HG03565 (cell line): ENCODE measurements around the gene CGB2.
A peak's percentile ranks its signal among the peaks of the same experiment; 100 is the strongest.
"Not testable (repeated sequence)": the region's sequence is repeated elsewhere in the genome, so short reads cannot be mapped to it uniquely, and the experiment has no call there.

Experiments used
- ATAC-seq: cut with Tn5 transposase; IDR thresholded peaks from one replicate; pipeline ENCODE4 v1.9.1; 2021; ENCODE audit warnings: mild to moderate bottlenecking, moderate library complexity; ENCODE audit not compliant: unreplicated experiment

CGB2 gene

GRCh38 chr19:49031642-49032301, at the start of gene CGB2:
TSS of gene CGB2 (plus strand) at chr19:49031890. CDS start at chr19:49032096, 206 bp downstream.
- not testable (repeated sequence) for ATAC-seq

DNA sequence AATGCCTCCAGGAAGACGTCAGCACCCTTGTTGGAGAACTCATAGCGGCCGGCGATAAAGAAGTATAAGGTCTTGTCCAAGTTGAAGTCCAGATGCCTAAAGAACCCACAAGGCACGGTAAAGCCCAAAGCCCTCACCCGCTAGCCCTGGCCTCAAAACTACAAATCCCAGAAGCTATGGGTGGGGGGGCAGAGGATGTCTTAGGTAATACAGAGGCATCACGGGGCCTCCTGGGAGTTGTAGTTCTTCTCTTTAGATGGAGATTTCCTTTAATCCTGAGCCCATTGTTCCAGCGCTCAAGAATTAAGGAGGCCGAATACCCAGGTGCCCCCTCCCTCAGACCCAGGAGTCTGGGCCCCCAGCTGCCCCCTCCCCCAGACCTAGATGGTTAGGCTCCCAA, 49.4 kb upstream of the CGB2 start:
- ATAC-seq, result no peak

GRCh38 chr19:48985711-48986110, 46.0 kb upstream of the CGB2 start:
- ATAC-seq, result no peak

- no peak for ATAC-seq
These were observed 45.5 kb upstream of the CGB2 start for GRCh38 chr19:48986211-48986610.

DNA sequence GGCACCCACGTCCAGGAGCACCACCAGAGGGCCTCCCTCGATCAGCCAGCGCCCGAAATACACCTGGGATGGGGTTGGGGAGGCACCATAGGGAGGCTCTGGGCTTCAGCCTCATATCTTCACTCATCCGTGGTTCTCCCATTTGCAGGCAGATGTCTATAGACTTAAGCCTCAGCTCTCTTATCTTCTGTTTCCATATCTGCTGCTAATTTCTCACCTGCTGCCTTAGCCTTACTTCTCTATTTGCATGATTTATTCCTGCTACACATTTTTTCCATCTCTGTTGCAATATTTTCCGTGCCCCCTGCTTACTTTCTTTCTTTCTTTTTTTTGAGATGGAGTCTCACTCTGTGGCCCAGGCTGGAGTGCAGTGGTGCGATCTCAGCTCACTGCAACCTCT, 44.4 kb upstream of the CGB2 start:
- no peak for ATAC-seq

DNA sequence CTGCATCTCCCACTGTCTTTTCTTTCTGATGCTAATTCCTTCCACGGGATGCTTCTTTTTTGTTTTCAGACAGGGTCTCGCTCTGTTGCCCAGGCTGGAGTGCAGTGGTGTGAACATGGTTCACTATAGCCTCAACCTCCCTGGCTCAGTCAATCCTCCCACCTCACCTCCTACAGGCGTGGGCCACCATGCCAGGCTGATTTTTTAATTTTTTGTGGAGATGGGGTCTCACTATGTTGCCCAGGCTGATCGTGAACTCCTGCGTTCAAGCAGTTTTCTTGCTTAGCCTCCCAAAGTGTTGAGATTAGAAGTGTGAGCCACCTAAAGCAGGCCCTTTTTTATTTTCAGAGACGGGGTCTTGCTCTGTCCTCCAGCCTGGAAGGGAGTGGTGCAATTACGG, 43.4 kb upstream of the CGB2 start:
- ATAC-seq, result no peak

DNA sequence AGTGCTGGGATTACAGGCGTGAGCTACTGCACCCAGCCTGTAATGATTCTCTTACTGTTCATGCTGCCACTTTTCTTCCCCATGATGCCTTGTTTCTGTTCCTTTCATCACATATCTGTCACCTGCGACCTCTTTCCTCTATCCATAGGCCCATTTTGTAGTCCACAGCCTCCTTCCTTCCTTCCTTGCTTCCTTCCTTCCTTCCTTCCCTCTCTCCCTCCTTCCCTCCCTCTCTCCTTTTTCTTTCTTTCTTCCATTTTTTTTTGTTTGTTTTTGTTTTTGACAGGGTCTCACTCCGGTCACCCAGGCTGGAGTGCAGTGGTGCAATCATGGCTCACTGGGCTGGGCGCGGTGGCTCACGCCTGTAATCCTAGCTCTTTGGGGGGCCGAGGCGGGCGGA, 42.8 kb upstream of the CGB2 start:
- no peak for ATAC-seq

GRCh38 chr19:48989701-48990291, 41.9 kb upstream of the CGB2 start:
- no peak for ATAC-seq

- ATAC-seq, result no peak
These were observed 41.3 kb upstream of the CGB2 start for GRCh38 chr19:48990400-48990799.

GRCh38 chr19:48991011-48991609, 40.6 kb upstream of the CGB2 start:
- no peak for ATAC-seq

DNA sequence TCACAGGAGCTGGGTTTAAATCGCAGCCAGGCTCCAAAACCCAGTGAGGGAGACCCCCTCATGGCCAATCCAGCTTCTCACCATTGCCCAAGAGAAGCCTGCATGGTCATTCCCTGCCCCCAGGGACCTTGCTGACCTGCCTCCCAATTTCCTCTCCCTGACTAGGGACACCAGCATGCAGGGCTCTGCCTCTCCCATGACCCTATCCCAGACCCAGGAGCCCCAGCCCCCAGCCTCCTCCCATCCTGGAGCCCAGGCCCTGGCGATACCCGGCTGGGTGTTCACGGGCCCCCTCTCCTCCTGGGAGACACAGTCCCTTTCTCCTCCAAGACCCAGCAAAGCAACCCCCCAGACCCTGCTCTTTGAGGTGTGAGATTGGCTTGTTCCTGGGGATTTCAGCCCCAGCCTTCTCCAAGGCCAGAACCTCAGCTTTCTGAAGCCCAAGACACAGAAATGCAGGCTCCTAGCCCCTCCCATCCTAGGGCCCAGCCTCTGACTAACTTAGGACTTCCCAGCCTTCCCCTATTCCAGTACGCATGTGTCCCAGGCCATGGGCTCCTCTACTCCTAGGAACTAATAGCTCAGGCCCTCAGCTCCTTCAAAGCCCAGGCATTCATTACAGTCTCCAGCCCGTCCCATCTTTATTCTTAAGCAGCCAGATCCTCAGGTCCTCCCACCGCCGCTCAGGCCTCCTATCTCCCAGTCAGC, 39.7 kb upstream of the CGB2 start:
- no peak for ATAC-seq

GRCh38 chr19:48992581-48993174, 39.0 kb upstream of the CGB2 start:
- no peak for ATAC-seq

- ATAC-seq, result peak; percentile 80
These were observed 38.3 kb upstream of the CGB2 start, which contains the start of the genes GYS1 and RUVBL2 for GRCh38 chr19:48993175-48994034. TSS of gene GYS1 (minus strand) at chr19:48993309. CDS start at chr19:48993112, 197 bp downstream. TSS of gene RUVBL2 (plus strand) at chr19:48993887. CDS start at chr19:48993912, 25 bp downstream.

- ATAC-seq, result no peak
These were observed 37.7 kb upstream of the CGB2 start for GRCh38 chr19:48994035-48994386.

GRCh38 chr19:48997972-48998371, 33.7 kb upstream of the CGB2 start:
- ATAC-seq, result no peak

DNA sequence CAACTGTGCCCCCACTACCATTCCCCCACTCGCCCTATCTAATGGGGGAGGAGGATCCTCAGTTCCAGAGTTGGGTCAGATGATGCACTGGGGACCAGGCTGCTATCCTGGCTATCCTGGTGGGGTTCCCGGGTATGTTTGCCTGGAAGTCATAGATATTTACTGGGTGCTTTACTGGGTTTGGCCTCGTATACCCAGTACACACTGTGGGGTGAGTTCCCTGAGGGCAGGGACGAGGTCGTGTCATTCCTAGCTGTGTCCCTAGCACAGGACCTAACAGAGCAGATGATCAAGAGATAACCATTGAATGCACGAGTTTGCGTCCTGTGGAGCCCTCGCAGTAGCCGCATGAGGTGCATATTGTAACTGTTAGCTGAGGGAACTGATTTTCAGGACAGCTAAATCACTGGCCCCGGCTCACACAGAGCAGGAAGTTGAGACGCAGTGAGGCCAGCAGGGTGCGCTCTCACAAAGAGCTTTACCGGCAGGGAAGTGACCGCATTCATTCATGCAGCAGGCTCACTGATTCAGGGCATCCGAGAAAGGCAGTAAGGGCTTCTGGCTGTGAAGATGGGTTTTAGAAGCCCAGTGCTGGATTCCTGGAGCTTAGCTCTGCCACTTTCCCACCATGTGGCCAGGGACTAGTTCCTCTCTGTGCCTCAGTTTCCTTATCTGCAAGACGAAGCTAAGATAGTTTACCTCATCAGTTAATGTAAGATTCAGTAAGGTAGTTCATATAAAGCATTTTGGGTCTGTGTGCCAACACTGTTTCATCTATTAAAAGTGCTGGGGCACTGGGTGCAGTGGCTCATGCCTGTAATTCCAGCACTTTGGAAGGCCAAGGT, 32.0 kb upstream of the CGB2 start:
- ATAC-seq, result no peak

DNA sequence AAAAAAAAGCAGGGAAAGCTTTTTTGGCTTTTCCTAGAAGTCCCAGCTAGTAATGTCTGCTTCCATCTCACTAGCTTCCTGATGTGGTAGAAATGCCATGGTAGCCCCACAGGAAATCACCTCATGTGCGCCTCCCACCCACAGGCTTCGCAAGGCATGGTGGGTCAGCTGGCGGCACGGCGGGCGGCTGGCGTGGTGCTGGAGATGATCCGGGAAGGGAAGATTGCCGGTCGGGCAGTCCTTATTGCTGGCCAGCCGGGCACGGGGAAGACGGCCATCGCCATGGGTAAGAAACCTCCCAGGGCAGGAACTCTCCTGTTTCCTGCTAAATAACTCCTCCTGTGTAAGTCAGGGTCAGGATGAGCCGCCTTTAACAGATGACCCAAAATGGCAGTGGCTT, 27.6 kb upstream of the CGB2 start:
- ATAC-seq, result no peak

- no peak for ATAC-seq
These were observed 26.6 kb upstream of the CGB2 start for GRCh38 chr19:49004964-49005614.

- no peak for ATAC-seq
These were observed 24.8 kb upstream of the CGB2 start for GRCh38 chr19:49006905-49007304.
